NCI-H2081 treated with DMSO at 0.1 percent for 48 hours (cell line): ENCODE results near the gene HMSD.
A peak's percentile ranks its signal among the peaks of the same experiment; 100 is the strongest.

Source experiments
- DNase-seq: peaks from one replicate; lab custom pipeline; 2025; lab: John Stamatoyannopoulos, UW

HMSD gene

GRCh38 chr18:63956755-63957154, 7.7 kb downstream of the HMSD start:
- DNase-seq, result no peak

- DNase-seq, result no peak
These were observed 11.8 kb downstream of the HMSD start for GRCh38 chr18:63960891-63961290.

GRCh38 chr18:63961435-63961980, 12.4 kb downstream of the HMSD start:
- no peak for DNase-seq

DNA sequence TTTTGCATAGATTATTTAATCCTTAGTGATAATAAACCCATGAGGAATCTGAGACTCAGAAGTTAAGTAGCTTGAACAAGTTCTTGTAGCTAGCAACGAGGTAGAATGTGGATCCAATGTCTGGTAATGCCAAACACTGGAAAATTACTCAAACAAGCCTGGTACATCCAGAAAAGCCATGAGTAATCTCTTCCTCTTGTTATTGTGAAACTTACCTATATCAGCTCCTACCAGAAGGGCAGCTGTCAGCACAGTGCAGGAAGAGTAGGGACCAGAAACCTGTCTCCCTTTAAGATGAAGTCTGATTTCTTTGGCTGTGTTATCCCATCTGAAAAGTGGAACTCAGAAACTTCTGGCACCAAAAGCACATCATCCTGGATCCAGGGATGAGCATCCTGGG, 13.0 kb downstream of the HMSD start:
- no peak for DNase-seq

GRCh38 chr18:63963615-63964256, 14.6 kb downstream of the HMSD start:
- DNase-seq, result peak; percentile 8

GRCh38 chr18:63964908-63965307, 15.8 kb downstream of the HMSD start:
- DNase-seq, result no peak

DNA sequence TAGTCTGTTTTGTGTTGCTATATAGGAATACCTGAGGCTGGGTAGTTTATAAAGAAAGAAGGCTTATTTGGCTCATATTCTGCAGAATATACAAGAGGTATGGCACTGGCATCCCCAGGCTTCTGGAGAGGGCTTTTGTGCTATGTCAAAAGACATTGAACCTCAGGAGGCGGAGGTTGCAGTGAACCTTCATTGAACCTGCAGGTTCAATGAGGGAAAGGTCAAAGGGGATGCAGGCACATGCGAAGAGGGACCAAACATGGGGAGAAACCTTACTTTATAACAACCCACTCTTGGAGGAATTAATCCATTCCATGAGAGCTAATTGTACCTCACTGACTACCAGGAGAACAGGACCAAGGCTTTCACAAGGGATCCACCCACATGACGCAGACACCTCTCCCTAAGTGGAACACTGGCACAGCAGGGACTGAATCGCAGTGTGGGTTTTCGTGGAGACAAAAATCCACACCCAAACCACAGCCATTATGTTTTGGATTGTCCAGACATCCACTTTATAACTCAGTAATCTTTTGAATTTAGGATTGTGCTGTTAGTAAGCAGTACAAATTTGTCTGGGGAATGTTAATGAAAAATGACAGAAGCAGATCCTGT, 16.7 kb downstream of the HMSD start:
- DNase-seq, result no peak

DNA sequence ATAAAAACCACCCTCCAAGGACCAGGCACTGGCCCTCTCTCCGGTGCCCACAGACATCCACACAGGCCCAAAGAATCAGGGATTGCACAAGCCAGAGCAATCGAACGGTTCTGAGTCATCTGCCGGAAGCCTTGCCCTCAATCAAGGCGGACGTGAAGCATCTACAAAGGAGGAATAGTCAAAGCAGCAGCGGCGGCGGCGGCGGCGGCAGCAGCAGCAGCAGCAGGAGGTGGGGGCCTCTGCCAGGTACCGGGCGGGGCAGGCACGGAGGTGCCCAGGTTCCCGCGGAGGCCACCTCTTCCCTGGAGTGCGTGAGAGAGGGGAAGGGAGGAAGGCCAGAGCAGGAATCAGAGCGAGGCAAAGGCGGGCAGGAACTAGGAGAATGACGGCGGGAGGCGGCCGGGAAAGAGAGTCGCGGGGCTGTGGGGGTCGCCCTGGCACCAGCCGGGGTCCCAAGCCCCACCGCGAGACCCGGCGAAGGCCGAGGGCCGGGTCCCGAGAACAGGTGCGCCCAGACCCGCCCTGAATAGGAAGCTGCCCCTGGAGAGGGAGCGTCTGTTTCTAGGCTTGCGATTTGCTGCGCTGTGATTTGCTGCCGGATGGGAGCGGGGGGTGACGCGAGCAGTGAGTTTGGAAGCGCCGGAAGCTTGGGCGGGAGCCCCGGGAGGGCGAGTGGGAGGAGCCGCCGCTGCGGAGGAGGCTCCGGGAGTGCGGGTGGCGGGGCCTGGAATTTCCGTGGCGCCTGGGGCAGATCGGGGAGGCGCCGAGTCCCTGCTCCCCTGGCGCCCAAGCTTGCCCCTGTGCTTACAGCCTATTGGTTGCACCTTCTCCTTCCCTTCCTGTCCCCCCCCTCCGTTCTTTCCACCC, 21.1 kb downstream of the HMSD start, which contains the start of gene SERPINB8:
SERPINB8 (plus strand) TSS at position 140 of the 867 bp plus-strand sequence. CDS start 8,228 bp downstream, outside the sequence.
- DNase-seq, result peak; percentile 79

GRCh38 chr18:63970809-63971205, 21.7 kb downstream of the HMSD start:
- DNase-seq, result no peak

GRCh38 chr18:63971320-63972001, 22.4 kb downstream of the HMSD start:
- DNase-seq, result no peak

DNA sequence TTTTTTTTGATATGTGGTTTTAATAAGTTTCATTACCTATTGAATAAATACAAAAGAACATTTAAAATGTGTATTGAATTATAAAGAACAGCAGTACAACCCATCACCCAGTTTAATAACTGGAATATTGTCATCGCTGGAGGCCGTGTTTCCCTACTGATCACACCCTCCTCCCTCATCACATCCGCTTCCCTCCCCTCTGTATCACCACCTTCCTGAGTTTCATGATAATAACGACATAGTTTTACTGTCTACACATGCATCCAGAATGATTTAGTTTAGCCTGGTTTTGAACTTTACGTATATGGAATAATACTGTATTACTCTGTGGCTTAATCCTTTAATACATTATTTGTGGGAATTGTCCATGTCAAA, 22.9 kb downstream of the HMSD start:
- DNase-seq, result no peak

GRCh38 chr18:63974991-63975390, 25.9 kb downstream of the HMSD start:
- DNase-seq, result no peak

DNA sequence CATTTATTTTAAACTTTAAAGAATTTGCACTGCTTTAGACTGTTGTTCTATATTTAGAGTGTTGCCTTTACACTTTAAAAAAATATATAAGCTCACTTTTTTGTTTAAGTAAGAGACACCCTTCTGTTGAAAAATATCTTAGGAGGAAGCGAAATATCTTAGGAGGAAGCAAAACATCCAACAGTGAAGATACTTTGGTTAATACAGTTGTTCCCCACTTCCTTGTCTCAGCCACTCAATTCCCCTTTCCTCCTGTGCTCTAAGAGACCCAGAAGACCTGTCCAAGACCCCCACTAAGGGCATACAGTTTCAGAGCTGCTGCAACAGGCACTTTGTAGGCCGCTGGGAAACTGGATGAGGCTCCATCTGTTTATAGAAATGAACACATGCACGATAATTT, 26.5 kb downstream of the HMSD start:
- DNase-seq, result no peak

DNA sequence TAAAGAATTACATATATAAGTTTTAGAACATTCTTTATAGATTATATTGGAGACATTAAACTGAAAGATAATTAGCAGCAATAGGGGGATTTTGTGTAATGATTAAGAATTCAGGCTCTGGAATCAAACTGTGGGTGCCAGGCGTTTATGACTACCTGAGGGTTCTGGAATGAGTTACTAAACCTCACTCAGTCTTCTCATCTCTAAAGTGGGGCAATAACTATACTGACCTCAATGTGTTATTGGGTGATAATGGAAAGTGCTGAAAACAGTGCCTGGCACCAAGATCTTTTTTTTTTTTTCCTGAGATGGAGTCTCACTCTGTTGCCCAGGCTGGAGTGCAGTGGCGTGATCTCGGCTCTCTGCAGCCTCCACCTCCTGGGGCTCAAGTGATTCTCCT, 27.9 kb downstream of the HMSD start:
- no peak for DNase-seq

GRCh38 chr18:63979409-63979920, 30.4 kb downstream of the HMSD start:
- peak; percentile 38 for DNase-seq

- DNase-seq, result no peak
These were observed 30.9 kb downstream of the HMSD start for GRCh38 chr18:63980027-63980426.

GRCh38 chr18:63980896-63981460, 31.9 kb downstream of the HMSD start:
- no peak for DNase-seq

DNA sequence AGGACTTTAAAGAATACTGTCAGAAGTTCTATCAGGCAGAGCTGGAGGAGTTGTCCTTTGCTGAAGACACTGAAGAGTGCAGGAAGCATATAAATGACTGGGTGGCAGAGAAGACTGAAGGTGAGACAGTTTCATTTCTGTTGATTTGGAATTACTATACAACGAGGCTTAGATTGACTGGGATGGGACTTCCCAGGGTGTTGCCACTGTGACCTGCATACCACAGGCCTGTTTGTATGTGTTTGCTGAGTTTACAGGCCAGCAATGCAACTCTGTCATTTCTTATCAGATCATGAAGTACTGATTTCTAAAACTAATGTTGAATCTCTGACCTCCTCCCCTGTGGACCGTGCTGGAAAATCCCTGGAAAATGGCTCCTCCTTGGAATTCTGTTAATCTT, 32.6 kb downstream of the HMSD start:
- no peak for DNase-seq

- DNase-seq, result no peak
These were observed 33.3 kb downstream of the HMSD start for GRCh38 chr18:63982361-63982760.

DNA sequence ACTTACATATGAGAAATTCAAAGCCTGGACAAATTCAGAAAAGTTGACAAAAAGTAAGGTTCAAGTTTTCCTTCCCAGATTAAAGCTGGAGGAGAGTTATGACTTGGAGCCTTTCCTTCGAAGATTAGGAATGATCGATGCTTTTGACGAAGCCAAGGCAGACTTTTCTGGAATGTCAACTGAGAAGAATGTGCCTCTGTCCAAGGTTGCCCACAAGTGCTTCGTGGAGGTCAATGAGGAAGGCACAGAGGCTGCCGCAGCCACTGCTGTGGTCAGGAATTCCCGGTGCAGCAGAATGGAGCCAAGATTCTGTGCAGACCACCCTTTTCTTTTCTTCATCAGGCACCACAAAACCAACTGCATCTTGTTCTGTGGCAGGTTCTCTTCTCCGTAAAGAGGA, 37.8 kb downstream of the HMSD start:
- DNase-seq, result no peak

DNA sequence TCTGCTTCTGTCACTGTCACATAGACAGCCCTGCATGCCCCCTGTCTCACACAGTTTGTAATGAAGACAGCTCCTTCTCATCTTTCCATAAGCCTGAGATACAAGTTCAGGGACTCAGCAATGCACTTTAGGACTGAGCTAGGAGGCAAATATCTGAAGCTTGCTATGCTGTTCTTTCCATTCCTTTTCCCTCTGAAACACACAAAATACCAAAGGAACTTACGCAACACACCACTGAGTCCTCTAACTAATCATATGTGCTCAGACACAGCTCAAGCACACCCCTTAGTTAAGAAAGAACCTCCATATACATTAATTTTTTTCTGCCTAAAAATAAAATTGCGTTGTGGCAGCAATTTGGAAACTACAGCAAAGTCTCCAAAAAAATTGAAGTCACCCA, 38.6 kb downstream of the HMSD start:
- DNase-seq, result no peak

GRCh38 chr18:63992751-63993150, 43.6 kb downstream of the HMSD start:
- DNase-seq, result no peak
